ENCODE results near the gene RRM1.
A peak's percentile ranks its signal among the peaks of the same experiment; 100 is the strongest.

RRM1 gene

GRCh38 chr11:4065601-4066377, 28.8 kb upstream of the RRM1 start:
- peak; percentile 55 for DNase-seq (ENCODE audit: low read depth)
- TF ChIP-seq CTCF (conservative IDR thresholded peaks at IDR 0.05; ENCODE audit: low read length), result no peak
- H3K4me3 ChIP-seq (ENCODE audit: low read length), result no peak overlapping the region

- TF ChIP-seq CTCF (conservative IDR thresholded peaks at IDR 0.05; ENCODE audit: low read length), result no peak
- DNase-seq (ENCODE audit: low read depth), result no peak
- no peak overlapping the region for H3K4me3 ChIP-seq (ENCODE audit: low read length)
These were observed 27.7 kb upstream of the RRM1 start for GRCh38 chr11:4066910-4067309.

- no peak for TF ChIP-seq CTCF (conservative IDR thresholded peaks at IDR 0.05; ENCODE audit: low read length)
- DNase-seq (ENCODE audit: low read depth), result peak; percentile 55
- no peak overlapping the region for H3K4me3 ChIP-seq (ENCODE audit: low read length)
These were observed 25.6 kb upstream of the RRM1 start for GRCh38 chr11:4068962-4069361.

GRCh38 chr11:4071325-4071724, 23.3 kb upstream of the RRM1 start:
- no peak for TF ChIP-seq CTCF (conservative IDR thresholded peaks at IDR 0.05; ENCODE audit: low read length)
- no peak overlapping the region for H3K4me3 ChIP-seq (ENCODE audit: low read length)

GRCh38 chr11:4071914-4072313, 22.7 kb upstream of the RRM1 start:
- DNase-seq (ENCODE audit: low read depth), result no peak
- no peak for TF ChIP-seq CTCF (conservative IDR thresholded peaks at IDR 0.05; ENCODE audit: low read length)

More at GRCh38 chr11:4071325-4071724, 23.3 kb upstream of the RRM1 start:
- no peak for DNase-seq (ENCODE audit: low read depth)

GRCh38 chr11:4072668-4073285, 21.8 kb upstream of the RRM1 start:
- peak; percentile 75 for DNase-seq (ENCODE audit: low read depth)
- no peak overlapping the region for H3K4me3 ChIP-seq (ENCODE audit: low read length)
- TF ChIP-seq CTCF (conservative IDR thresholded peaks at IDR 0.05; ENCODE audit: low read length), result peak; percentile 92

More at GRCh38 chr11:4071914-4072313, 22.7 kb upstream of the RRM1 start:
- H3K4me3 ChIP-seq (ENCODE audit: low read length), result no peak overlapping the region

- no peak for TF ChIP-seq CTCF (conservative IDR thresholded peaks at IDR 0.05; ENCODE audit: low read length)
- DNase-seq (ENCODE audit: low read depth), result no peak
- no peak overlapping the region for H3K4me3 ChIP-seq (ENCODE audit: low read length)
These were observed 20.3 kb upstream of the RRM1 start for GRCh38 chr11:4074266-4074665.
